Islet of Langerhans (tissue), 1 donor: ENCODE results near the gene MUC20.
"Not testable (repeated sequence)": the region's sequence is repeated elsewhere in the genome, so short reads cannot be mapped to it uniquely, and the experiment has no call there.

Experiments
- FAIRE-seq: peaks from one replicate; lab custom pipeline; 2011; peaks lifted over from hg19 to GRCh38; lab: Jason Lieb, UNC

MUC20 gene

DNA sequence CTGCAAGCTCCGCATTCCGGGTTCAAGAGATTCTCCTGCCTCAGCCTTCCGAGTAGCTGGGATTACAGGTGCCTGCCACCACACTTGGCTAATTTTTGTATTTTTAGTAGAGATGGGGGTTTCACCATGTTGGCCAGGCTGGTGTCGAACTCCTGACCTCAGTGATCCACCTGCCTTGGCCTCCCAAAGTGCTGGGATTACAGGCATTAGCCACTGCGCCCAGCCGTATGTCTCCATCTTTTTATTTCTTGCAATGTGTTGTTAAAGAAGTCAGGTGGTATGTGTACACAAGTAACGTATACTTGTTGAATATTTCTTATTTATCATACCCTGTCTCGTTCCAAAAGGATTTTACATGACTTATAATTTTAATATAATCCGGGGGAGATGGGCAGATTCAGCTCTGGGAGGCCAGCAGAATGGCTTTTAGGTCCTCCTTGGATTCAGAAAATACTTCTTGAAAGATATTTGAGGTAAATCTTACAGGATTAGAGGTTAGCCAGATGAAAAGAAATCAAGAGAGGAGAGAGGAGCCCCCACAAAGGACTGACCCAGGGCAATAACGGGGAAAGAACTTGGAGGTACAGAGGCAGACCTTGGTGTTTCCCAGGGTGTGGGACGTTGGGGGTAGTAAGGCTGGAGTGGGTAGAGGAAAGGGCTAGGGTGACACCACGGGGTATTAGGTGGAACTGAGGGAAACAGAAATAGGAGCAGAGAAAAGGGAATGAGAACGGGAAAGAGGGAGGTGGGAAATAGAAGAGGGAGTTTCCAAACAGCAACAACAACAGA, 27.2 kb upstream of the MUC20 start:
- no peak for FAIRE-seq

DNA sequence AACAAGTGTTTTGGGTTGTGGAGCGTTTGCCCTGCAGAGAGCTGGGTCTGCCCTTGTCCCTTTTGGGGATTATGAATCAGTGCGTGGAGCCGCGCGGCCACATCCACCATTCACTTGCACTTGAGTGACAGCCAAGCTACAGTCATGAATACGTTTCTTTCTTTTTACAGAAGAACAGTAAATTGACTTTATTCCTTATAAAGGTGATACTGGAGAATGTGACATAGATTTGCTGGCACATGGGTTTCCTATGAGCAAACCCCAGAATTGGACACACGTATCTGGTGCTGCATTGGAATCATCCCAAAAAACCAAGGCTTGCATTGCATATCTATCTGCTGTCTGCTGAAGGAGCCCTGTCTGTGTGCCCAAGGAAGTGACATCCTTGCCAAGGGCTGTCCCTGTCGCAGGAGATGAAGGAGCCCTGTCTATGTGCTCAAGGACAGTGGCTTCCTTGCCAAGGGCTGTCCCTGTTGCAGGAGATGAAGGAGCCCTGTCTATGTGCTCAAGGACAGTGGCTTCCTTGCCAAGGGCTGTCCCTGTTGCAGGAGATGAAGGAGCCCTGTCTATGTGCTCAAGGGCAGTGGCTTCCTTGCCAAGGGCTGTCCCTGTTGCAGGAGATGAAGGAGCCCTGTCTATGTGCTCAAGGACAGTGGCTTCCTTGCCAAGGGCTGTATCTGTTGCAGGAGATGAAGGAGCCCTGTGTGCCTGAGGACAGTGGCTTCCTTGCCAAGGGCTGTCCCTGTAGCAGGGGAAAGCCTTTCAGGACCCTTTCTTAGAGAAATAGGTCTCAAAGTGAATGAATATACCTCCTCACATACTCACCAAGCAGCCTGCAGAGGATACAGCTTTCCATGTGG, 26.3 kb upstream of the MUC20 start:
- not testable (repeated sequence) for FAIRE-seq

DNA sequence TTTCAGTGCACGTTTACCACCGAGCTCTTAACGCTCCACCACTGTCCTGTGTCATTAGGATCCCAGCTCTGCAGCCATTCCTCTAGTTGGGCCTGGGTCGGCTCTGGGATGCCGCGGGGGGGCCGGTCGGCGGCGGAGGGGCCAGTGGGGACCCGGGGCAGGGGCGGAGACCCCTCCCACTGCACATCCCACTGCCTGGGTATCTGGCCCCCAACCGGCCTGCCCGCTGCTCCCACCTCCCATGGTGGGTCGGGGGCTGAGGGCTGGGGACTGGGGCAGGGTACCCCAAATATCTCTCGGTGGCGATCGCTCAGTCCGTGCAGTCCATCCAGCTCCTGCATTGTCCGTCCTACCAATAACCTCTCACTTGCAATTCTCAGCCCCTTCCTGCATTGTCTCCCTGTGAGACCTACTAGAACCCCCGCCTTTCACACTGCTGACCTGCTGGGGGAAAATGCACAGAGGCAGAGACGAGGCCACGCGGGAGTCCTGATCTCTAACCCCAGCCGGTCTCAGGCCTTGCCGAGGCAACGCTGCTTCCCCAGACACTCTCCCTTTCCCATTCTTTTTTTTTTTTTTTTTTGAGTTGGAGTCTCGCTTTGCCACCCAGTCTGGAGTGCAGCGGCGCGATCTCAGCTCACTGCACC, 24.0 kb upstream of the MUC20 start:
- FAIRE-seq: no peak

DNA sequence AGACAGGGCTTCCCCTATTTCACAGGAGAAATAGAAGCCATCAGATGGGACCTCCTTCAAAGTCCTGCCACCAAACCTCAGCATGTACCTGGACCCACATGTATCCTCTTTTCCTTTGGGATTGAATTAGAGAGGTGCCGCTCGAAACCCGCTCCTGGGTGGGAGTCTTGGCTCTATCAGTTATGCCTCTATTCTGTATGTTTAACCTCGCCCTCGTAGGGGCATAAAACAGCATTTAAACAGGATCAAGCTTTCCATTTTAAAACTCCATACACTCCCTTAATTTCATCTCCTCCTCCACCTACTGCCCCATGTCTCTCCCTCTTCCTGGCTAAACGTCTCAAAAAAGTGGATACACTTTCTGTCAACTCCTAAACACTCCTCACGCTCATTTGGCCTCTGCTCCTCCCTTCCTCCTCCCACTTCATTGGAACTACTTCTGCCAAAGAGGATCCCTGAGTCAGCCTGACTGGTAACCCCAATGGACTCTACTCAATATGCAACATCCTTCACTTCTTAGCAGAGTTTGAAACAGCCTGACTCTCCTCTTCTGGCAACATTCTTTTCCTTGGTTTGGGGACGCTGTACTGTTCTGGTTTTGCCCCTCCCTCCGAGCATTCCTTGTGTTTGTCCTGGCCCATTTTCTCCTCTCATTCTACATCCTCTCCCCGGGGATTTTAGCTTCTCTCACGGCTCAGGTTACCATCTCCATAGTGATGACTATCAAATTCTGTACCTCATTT, 23.0 kb upstream of the MUC20 start:
- no peak for FAIRE-seq

DNA sequence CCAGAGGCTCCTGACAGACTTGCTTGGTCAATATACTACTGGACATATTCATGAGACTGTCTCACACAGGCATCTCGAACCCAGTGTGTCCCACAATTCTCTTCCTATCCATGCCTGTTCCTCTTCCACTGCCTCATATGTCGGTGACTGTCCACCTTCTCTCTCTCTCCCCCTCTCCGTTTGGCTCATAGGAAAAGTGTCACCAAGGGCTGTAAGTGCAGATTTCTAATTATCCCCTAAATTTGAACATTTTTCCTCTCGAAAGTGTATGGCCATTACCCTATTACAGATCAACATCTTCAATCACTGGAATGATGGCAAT, 22.5 kb upstream of the MUC20 start:
- no peak for FAIRE-seq

DNA sequence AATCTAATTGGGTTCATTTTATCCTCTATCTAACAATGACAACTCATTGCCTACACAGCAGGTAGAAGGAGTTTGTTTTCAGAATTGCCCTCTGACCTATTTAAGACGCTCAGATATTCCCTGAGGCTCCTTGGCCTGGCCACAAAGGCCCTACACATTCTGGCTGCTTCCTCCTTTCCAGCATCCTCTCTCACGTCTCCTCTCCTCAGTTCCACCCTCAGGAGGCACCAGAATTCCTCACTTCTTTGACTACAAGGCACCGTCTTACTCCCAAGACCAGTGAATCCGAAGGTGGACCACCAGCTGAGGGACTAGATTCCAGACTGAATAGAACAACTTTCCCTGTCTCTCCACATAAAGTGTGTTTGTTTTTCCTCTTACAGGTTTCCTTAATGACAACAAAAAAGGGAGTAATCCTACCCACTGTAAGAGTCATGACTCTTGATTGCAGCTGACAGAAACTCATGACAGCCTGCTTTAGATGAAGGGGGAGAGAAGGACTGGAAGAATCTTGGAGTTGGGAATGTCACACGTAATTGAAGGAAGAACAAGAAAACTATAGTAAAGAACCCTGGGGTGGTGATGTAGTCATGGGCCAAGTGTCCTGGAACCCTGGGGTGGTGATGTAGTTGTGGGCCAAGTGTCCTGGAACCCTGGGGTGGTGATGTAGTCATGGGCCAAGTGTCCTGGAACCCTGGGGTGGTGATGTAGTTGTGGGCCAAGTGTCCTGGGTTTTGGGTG, 22.0 kb upstream of the MUC20 start:
- no peak for FAIRE-seq

DNA sequence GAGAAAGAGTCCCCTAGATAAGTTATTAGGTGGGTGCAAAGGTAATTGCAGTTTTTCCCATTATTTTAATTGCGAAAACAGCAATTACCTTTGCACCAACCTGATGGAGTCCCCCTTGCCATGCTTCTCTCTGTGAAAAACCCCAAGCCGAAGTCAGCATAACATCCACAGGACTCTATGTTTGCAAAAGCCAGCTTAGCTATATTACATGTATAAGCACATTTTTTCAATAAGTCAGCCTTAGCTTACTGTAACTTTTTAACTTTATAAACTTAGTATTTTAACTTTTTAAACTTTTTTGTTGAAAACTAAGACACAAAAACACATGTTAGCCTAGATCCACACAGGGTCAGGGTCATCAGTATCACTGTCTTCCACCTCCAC, 21.4 kb upstream of the MUC20 start:
- FAIRE-seq: no peak

DNA sequence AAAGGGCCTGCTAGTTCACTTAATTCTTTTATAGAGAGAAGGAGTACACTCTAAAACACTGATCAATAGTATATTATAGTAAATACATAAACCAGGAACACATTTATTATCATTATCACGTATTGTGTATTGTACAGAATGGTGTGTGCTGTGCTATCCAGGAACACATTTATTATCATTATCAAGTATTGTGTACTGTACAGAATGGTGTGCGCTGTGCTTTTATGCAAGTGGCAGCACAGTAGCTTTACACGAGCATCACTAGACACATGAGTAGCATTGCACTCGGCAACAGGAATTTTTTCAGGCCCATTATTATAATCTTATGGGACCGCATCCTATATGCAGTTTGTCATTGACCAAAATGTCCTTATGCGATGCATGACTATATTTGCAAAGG, 20.9 kb upstream of the MUC20 start:
- no peak for FAIRE-seq

DNA sequence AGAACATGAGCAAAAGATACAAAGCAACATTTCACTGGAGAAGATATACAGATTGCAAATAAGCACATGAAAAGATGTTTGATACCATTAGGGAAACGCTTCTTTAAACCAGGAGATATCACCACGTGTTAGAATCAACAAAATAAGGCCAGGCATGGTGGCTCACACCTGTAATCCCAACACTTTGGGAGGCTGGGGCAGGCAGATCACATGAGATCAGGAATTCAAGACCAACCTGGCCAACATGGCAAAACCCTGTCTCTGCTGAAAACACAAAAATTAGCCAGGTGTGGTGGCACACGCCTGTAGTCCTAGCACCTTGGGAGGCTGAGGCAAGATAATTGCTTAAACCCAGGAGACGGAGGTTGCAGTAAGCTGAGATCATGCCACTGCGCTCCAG, 20.5 kb upstream of the MUC20 start:
- no peak for FAIRE-seq

DNA sequence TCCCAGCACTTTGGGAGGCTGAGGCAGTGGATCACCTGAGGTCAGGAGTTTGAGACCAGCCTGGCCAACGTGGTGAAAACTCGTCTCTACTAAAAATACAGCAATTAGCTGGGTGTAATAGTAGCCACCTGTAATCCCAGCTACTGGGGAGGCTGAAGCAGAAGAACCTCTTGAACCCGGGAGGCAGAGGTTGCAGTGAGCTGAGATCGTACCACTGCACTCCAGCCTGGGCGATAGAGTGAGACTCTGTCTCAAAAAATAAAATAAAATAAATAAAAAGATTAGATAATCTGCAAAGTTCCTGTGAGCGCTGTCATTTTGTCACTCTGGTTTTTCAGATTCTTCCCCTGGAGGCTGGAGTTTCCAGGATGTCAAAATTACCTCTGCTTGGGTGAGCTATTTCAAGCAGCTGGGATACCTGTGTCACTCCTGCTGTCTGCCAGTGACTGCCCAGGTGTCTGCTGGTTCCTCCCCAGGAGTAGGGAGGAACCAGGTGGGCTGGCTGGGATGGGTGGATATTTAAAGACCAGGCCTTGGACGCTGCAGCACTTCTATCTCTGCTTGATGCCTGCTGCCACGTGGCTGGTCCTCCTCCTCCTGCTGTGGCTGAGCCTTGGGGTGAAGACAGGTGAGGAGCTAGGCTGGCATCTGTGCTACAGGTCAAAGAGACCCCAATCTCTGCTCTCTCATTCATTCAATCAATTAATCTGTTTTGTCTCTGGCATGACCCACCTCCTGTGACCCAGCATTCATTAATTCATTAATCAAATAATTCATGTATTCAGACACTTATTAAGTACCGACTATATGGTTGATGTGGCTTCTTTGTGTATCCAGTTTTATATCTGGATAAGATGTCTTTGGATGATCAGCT, 19.5 kb upstream of the MUC20 start:
- FAIRE-seq: no peak

DNA sequence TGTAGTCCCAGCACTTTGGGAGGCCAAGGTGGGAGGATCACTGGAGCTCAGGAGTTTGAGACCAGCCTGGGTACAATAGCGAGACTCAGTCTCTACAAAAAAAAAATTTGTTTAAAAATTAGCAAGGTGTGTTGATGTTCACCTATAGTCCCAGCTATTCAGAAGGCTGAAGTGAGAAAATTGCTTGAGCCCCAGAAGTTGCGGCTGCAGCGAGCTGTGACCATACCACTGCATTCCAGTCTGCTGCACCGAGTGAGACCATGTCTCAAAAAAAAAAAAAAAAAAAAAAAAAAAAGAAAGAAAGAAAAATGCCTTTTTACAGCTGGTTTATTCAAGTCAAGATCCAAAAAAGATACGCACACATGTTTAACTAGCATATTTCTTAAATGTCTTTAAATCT, 17.0 kb upstream of the MUC20 start:
- FAIRE-seq: no peak

DNA sequence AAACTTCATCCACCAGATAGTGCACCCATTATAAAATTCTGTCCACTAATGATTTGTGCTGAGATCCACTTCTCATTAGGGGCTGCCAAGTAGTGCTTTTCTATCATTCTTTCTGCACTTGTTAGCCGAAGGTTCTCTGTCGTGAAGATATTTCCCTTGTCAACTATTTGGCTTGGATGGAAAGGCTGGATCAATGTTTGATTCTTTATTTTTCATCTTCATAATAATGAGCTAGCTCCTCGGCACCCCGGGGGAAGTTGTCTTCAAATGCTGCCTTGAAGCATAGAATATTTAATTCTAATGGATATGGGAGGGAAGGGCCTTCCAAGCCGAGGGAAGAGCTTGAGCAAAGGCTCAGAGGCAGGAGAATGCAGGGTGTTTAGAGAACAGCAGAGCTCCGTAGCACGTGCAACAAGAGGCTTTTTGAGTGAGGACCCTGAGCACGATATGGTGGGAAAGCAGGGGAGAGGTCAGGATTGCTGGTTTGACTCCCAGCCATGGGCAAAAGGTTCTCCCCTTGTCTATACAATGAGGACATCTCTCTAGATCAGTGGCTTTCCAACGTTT, 16.3 kb upstream of the MUC20 start:
- no peak for FAIRE-seq

DNA sequence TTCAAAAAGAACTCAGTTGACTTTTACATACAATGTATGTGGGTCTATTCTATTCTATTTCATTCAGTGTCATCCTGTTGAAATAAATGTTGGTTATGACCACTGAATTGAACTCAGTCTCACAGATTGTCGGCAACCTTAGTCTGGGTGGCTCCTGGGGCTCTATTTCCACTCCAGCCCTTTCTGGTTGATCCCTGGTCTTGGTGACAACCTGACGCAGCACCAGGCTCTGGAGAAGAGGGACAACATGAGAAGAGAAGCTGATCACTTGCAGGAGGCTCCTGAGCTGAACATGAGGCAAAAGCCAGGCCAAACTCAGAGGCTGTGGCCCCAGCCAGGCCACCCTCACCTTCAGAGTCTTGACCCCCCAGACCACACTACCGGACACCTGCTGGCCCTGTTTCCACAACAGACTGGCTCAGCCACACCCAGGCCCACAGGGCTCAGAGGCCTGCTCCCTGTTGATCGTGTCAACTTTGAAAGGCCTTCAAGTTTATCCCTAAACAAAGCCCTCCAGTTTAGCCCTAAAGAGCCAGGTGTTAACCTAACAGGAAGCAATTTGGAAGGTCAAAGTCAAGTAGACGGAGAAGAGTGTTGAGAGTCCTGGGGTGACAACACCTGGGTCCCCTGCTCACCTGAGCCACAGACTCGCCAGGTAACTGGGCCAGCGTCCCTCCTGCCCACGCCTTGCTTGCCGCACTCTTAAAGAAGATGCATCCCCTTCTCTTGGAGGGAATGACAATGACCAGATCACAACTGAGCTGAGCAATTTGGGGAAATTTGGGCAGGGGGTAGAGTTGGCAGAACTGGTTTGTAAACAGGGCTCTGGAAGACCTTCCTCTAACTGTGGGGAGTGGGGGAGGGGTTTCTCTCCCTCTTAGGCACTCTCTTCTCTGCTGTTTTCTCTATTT, 15.4 kb upstream of the MUC20 start:
- FAIRE-seq: no peak

DNA sequence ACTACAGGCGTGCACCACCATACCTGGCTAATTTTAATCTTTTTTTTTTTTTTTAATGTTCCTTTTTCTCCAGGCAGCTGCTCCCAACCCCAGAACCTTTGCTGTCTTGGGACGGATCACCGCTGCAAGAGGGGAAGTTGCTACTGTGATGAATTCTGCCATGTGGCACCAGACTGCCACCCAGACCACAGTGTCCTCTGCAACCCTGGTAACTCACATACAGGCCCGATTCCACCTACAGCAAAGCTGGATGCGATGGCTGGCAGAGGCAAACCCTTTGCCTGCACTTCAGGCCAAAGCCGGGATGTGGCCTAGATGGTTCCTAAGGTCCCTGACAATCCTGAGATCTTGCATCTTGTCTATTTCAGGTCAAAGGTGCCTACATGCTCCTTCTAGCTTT, 12.7 kb upstream of the MUC20 start:
- FAIRE-seq: no peak

DNA sequence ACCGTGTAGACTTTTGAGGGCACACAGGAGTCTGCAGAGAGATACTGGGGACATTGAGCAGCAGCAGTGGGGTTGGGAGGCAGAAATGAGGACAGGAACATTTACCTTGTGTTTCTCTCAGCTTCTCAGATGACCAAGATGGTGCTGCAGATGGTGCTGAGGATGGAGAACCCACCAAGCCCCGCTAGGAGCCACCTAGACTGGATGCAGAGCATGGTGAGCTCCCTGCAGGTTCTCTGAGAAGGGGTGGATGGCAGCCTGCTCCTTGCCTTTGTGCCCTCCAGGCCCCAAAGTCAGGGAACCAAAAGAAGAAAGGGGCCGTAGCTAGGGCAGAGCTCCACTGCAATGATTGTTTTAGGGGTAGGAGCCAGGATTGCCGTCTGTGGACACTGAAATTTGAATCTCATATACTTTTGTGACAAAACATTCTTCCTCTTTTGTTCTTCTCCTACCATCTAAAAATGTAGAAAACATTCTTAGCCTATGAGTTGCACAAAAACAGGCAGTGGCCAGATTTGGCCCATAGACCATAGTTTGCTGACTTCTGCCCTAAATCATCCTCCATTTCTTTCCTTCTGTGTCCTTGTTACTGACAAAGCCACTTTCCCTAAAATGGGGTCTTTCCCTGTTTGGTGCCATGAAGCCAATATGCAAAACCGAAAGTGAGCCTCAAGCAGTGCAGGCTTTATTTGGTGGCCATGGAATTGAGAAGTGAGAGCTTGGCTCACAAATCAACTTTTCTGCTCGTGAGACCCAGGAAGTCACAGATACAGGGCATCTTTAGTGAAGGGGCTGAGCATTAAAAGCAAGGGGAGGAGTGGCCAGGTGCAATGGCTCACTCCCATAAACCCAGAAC, 11.9 kb upstream of the MUC20 start:
- FAIRE-seq: no peak

DNA sequence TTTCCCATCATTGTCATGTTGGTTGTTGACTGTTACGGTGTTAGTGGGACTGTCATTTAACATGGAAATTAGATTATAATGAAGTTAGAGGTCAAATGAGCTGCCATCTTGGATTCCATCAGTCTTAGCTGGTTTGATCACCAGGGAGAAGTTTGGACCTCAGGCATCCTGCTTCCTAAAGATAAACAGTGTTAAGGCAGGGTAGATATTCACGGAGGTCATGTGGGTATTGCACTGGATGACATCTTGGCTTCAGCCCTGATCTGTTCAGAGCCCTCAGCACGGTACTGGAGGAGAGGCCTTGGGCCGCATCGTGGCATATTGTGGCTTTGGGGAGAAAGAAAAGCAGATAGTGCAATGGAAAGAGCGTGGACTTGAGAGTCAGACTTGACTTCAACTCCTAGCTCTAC, 11.1 kb upstream of the MUC20 start:
- no peak for FAIRE-seq

DNA sequence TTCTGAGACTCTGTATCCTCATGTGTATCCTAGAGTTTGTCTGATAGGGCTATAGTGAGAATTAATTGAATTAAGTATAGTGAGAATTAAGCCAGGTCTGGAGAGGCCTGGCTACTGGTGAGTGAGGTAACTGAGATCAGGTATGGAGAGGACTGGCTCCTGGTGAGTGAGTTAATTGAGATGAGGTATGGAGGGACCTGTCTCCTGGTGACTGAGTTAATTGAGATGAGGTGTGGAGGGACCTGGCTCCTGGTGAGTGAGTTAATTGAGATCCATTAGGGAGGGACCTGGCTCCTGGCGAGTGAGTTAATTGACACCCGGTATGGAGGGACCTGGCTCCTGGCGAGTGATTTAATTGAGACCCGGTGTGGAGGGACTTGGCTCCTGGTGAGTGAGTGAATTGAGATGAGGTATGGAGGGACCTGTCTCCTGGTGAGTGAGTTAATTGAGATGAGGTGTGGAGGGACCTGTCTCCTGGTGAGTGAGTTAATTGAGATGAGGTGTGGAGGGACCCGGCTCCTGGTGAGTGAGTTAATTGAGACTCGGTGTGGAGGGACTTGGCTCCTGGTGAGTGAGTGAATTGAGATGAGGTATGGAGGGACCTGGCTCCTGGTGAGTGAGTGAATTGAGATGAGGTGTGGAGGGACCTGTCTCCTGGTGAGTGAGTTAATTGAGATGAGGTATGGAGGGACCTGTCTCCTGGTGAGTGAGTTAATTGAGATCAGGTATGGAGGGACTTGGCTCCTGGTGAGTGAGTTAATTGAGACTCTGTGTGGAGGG, 10.5 kb upstream of the MUC20 start:
- FAIRE-seq: not testable (repeated sequence)
